ENCODE results near the gene DEFB124.
"Not testable (repeated sequence)": the region's sequence is repeated elsewhere in the genome, so short reads cannot be mapped to it uniquely, and the experiment has no call there.

The DEFB124 gene, protein sequence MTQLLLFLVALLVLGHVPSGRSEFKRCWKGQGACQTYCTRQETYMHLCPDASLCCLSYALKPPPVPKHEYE

DNA sequence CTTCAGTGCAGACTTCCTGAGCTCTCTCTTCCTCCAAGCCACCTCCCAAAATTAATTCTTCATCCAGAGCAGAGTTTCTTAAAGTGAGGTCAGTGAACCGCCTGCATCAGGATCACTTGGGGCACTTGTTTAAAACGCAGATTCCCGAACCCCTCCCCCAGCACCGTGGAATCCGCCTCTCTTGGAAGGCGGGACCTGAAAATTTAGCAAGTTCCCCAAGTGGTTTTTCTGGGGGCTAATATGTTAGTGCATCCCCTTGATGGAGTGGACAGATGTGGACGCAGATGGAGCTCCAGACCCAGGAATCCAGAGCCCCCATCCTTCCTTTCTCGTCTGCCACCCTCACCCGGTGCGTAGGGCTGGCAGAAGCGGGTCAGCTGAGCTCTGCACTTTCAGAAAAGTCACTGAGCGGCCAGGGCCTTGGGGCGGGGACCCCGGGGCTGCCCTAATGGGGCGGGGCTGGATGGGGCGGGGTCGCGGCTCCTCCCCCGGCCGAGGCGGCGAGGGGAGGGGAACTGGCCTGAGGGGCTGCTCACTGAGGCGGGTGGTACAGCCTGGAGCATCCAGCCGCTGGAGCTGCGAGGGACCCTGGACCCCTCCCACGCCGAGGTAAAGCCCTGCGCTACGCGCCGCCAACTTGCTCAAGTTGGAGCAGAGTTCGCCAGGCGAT is at the start of gene DEFB124, which contains the start of gene REM1:
Gene DEFB124 (minus strand): TSS at position 370 of the 670 bp plus-strand sequence. CDS start 2,114 bp downstream, outside the sequence.
Gene REM1 (plus strand): TSS at position 531 of the 670 bp plus-strand sequence. CDS start 1,158 bp downstream, outside the sequence.
- no peak for DNase-seq

DNA sequence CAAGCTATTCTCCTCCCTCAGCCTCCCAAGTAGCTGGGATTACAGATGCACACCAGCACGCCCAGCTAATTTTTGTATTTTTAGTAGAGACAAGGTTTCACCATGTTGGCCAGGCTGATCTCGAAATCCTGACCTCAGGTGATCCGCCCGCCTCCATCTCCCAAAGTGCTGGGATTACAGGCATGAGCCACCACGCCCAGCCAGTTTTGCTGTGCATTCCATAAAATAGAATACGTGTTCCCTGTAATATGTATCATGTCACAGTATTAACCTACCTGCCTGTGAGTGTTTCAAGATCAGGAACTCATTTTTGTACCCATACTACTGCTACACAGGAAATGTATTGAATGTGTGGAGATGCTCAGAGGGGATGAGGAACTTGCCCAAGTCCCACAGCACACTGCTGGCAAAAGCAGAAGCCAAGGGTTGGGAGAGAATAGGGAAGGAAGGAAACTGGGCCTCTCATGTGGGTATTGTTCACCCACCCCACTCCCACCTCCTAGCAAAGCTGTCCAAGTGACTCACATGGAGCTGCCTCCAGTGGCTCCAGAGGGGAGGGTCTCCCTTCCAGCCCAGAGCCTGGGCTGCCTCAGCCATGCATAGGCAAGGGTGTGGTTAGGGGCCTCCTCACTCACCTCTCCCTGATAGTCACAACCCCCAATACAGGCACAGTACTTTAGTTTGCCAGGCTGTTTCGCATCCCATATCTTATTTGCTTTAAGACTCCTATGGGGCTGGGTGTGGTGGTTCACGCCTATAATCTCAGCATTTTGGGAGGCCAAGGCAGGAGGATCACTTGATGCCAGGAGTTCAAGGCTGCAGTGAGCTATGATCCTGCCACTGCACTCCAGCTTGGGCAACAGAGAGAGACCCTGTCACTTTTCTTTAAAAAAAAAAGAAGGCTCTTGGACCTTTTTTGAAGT is 48.7 kb upstream of the DEFB124 start:
- DNase-seq, result peak; percentile 16 to 91

DNA sequence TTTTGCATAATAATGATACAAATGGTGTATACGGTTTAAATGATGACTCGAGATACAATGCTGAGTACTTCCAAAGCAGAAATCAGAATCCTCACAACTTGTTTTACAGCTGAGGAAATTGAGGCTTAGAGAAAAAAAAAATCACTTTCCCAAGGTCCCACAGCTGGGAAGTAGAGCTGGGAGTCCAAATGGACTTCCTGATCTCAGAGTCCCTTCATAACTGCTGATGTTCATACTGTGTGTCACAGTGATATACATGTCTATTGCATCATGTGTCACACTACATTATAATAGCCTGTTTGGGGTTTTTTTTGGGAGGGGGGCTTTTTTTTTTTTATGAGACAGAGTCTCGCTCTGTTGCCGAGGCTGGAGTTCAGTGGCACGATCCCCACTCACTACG is 47.8 kb upstream of the DEFB124 start:
- DNase-seq, result no peak

DNA sequence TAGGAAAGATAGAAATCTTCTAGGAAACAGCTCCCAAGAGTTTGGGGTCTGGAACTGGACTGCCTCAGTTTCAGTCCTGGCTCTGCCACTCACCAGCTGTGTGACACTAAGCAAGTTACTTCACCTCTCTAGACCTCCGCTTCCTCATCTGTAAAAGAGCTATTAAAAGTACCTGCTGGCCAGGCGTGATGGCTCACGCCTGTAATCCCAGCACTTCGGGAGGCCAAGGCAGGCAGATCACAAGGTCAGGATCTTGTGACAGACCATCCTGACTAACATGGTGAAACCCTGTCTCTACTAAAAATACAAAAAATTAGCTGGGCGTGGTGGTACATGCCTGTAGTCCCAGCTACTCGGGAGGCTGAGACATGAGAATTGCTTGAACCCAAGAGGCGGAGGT is 46.3 kb upstream of the DEFB124 start:
- not testable (repeated sequence) for DNase-seq

DNA sequence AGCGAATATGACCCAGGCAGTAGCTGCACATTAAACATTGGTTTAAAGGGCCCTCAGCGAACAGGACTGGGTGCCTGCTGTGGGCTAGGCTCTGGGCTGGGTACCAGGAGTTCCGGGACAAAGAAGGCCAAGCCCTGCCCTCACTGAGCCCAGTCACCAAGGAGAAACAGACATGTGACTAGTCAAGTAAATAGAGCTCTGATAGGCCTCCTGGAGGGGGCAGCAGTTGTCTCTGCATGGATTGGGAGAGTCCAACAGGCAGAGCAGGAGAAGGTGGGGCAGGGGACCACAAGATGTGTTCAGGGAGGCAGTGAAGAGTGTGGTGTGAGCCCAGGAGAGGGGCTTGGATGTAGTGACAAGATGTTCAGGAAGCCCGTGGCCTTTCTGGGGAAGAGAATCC is 42.4 kb upstream of the DEFB124 start:
- DNase-seq, result no peak

DNA sequence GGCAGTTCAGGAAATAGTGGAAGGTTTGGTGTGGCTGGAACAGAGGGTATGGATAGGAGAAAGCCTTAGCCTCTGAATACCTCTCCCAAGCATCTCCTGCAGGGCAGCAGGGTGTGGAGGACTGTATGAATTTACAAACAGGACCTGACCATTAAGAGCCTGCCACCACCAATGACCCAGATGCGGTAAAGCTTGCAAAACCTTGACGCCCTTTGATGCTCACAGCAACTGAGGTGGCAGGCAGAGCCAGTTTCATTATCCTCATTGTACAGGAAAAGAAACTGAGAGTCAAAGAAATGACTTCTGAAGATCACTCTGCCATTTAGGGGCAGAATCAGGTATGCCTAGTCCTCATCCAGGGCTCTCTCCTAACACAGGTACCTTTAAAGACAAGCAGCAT is 41.7 kb upstream of the DEFB124 start:
- no peak for DNase-seq

DNA sequence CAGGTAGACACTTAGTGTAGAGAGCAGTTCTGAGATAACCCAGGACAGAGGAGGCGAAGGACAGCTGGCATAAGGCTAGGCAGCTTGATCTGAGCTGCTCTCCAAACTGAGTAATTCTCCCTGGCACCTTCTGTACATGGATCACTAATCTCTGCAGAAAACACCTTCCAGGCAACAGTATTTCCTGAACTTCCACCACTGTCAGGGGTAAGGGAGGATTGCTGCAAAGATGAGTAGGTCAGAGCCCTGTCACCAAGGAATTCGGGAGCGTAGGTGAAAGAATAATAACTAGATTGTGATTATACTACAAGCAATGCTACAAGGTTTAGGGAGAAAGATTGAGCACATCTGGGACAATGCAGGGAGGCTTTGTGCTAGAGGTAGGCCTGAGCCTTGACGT is 41.2 kb upstream of the DEFB124 start:
- DNase-seq, result no peak

DNA sequence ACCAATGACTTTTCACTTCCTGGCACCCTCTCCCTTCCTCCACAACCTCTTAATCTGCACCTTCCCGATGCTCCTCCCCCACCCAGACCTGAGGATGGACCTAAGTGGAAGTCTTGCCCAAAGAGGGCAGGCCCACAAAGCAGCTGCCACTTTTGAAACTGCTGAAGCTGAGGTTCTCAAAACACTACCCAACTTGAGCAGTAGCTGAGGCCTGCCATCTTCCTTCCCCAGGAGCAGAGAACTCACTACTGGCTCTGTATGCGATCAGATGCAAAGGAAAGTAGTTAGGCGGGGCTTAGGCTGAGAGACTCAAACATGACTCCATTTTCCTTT is 40.8 kb upstream of the DEFB124 start:
- DNase-seq, result no peak

DNA sequence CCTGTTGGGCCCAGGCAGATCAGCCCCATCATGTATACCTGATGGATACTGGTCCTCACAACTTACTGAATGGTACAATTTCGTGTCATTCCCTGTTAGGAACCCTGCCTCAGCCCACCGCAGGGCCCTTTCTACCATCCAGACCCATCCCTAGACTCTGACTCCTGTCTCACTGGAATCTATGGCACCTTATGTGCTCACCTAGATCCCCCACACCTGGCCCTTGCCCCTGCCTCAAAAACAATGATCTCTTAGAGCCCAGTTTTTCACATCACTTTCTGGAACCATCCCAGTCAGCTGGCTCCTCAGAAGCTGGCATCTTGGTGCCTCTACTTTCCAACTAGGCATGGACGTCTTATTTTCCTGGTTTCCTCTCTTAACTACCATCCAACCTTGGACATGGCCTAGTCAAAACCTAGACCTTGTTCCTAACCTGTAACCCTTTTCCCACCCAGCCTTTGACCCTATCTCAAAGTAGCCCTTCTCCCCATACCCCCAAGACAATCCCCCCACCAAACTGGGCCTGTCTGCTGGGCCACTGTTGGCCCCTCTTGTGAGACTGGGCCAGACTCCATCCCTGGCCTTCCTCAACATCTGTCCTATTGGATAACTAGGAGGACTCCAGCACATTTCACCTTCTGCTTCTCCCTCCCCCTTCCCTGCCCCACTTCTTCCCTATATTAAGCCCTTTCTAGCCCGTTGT is 40.3 kb upstream of the DEFB124 start:
- no peak for DNase-seq

DNA sequence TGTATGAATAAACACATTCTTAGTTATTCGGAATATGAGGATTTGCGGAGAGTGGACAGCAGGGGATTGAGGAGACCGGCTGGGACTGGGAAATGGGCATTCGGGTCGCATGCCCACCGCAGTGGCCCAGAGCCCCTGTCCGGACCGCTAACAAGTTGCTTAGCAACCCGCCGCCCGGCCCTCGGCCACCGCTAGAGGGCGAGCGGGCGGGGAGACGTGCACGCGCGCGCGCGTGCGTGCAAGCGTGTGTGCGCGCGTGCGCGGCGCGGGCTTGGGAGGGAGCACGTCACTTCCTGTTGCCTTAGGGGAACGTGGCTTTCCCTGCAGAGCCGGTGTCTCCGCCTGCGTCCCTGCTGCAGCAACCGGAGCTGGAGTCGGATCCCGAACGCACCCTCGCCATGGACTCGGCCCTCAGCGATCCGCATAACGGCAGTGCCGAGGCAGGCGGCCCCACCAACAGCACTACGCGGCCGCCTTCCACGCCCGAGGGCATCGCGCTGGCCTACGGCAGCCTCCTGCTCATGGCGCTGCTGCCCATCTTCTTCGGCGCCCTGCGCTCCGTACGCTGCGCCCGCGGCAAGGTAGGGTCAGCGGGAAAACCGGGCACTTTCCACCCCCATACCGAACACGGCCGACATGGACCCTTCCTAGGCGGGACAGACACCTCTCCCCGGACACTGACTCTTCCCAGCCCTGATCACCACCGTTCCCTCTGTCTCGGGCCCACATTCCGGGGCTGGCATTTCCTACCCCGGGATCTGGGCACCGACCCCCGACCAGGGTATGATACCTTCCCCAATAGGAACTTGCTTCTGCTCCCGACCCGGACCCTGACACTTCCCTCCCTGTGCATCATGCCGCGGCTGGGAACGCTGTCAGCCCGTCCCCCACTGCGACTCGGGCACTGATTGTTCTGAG is 39.5 kb upstream of the DEFB124 start, which contains the start of gene HM13:
Gene HM13 (plus strand): TSS at position 289 of the 918 bp plus-strand sequence. CDS start 110 bp downstream, at position 399.
- DNase-seq, result peak; percentile 54 to 80

DNA sequence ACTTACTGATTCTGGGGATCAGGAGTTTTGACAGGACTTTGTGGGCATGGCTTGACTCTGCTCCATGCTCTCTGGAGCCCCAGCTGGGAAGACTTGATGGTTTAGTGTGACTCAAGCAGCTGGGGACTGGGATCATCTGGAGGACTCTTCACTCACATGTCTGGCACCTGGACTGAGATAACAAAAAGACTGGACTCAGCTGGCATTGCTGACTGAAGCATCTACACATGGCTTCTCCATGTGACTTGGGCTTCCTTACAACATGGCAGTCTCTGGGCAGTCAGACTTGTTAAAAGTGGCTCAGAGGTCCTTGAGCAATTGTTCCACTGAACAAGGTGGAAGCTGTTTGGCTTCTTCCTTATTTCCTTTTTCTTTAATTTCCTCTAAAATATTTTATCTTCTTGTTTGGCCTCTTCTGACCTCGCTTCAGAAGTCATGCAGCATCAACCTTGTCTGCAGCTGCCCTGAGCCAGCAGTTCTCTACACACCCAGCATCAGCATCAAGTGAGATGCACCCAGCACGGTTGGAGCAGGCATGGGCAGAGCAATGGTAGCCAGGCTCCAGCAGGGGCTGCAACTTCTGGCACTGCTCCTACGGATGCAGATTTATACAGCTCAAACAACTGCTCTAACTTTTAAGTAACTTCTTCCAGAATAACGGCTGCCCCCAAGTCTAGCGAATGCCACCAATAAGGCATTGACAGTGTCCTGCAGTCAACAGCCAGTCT is 33.8 kb upstream of the DEFB124 start:
- no peak for DNase-seq

DNA sequence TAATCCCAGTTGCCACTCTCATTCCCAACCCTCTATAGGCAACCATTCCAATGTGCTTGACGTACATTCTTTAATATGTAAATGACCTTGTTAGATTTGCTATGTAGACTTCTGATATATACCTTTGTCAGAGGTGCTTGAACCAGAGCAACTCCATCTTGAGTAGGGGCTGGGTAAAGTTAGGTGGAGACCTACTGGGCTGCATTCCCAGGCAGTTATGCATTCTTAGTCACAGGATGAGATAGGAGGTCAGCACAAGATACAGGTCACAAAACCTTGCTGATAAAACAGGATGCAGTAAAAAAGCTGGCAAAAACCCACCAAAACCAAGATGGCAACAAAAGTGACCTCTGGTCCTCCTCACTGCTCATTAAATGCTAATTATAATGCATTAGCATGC is 31.0 kb upstream of the DEFB124 start:
- no peak for DNase-seq

DNA sequence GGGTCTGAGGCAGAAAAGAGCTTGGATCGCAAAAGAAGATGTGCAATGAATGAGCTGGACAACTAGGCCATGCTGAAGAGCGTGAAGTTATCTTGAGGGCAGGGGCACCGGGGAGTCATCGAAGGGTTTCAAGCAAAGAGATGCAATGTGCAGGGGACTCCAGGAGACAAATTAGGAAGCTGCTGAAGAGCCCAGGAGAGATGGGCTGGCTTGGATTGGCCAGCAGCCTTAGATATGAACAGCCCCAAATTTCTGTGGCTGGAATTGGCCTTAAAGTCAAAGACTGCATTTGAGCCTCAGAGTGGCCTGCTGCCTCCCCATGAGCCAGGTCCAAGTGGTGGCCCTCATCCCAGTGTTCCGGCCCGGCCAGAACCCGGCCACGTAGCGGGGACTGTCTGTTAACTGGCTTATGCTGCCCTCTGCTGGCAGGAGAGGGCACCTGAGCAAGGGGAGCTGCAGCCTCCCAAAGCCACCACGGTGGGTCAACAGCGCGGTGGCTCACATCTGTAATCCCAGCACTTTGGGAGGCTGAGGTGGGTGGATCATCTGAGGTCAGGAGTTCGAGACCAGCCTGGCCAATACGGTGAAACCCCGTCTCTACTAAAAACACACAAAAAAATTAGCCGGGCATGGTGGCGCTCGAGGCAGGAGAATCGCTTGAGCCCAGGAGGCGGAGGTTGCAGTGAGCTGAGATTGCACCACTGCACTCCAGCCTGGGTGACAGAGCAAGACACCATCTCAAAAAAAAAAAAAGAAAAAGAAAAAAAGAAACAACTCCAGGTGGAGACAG is 28.2 kb upstream of the DEFB124 start:
- DNase-seq, result peak; percentile 18 to 36

DNA sequence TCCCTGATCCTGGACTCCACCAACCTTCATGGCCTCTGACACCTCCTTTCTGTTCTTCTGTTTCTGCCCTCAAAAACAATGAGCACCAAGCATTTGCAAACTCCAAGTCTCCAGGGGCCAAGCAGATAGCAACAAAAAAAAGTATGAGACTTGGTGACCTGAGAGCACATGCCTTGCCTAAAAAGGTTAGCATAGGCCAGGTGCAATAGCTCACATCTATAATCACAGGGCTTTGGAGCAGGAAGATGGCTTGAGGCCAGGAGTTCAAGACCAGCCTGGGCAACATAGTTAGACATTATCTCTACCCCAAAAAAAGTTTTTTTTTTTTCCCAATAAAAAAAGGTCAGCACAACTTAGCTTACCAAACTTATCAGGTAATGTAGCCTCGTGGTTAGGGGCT is 25.6 kb upstream of the DEFB124 start:
- no peak for DNase-seq

DNA sequence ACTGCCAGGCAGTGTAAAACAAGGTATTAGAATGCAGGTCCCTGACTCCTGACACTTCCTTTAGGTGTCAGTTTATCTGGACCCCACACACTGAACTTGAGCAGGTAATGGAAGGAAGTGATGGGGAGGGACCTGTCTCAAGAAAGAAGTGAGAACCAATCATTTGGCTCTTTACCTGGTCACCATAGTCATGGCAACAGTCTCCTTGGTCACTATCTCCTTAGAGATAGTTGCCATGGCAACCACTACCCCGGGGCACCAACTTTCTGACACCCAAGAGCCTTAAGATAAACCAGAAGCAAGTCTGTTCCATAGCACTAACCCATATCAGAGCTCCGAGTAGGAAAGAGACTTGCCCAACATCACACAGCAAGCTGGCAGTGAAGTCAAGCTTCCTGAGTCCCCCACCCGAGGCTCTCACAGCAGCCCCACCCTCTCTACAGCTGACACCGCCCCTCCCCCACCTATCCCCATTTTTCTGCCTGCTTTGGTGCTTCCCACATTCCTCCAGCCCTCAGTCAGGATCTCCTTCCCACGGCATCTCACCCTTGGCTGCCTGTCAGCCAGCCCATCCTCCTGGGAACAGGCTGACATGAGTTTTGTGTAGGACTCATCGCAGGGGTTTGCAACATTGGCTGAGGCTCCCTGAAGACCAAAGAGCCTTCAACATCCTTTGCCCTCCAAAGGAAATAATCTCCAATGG is 23.1 kb upstream of the DEFB124 start:
- no peak for DNase-seq

DNA sequence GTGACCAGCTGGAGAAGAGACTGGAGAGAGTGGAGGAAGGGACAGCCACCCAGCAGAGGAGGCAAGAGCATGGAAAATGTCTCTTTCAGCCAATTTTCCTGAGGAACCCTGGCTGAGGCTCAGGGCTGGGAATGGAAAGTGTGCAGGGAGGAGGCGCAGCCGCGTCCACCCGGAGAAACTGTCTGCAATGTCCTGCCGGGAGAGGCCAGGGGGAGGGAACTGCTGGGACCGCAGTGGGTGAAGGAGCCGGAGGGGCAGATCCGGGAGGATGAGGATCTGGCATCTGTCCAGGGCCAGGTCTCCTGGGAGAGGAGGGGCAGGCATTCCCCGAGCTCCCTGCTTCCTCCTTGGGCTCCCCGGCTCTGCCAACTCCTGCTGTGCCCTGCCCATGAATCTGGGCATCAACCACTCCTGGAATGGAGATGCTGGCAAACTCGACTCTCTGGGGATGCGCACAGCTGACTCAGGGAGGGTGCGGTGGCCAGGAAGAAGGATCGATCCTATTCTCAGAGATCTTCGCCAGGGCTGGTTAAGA is 21.9 kb upstream of the DEFB124 start:
- no peak for DNase-seq

DNA sequence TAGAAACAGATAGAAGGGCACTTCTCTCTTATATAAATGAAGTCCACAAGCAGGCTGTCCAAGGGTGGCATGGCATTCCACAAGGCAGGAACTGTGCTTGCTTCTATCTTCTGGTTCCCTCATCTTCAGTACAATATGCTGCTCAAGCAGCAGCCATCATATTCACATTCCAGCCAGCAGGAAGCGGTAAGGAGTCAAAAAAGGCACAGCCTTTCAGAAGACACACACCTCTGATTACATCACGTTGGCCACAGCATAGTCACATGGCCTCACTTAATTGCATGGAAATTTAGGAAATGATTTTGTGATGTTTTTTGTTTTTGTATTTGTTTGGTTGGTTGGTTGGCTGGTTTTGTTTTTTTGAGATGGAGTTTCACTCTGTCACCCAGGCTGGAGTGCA is 19.2 kb upstream of the DEFB124 start:
- no peak for DNase-seq

DNA sequence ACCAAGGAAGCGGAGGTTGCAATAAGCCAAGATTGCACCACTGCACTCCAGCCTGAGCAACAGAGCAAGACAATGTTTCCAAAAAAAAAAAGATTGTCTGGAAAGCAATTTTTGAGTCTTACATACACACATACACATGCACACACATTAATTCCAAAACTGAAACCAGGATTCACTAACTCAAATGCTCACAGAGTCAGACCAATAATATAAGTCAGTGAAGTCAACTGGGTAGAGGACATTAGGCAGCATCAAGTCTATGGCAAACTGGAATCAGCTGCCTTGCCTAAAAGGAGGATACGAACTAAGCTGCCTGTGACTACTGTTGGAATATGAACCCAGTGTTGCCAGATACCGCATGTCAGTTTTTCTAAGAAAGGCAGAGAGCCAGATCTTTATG is 15.8 kb upstream of the DEFB124 start:
- no peak for DNase-seq

DNA sequence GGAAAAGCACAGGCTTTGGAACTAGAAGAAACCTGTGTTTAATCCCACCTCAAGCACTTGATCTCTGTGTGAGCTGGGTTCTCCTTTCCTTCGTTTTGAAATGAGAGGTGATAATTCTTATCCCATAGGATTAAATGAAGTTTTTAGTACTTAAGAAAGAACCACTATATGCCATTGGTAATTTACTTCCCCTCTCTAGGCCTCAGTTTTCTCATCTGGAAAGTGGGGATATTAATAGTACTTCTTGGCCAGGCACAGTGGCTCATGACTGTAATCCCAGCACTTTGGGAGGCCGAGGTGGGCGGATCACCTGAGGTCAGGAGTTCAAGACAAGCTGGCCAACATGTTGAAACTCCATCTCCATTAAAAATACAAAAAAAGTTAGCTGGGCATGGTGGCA is 14.2 kb upstream of the DEFB124 start:
- DNase-seq, result no peak

DNA sequence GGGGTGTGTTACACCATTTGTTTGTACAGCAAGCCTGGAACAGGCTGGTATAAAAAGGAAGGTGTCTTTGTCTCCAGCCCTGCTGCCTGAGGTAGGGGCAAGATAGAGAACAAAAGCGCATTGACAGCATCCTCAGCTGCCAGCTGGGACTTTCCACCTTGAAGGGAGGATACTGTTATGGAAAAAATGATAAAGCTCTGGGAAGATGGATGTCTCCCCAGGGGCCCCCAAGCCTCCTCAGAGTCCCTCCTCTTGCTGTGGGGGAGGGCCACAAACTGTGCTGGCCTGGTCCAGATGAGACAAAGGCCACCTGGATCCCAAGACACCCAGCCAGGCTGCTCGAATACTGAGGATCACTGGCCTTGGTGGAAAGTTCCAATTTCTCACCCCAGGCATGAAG is 13.2 kb upstream of the DEFB124 start:
- no peak for DNase-seq
